Measurements from ENCODE around the gene GTF3C5.
"Not testable (repeated sequence)": the region's sequence is repeated elsewhere in the genome, so short reads cannot be mapped to it uniquely, and the experiment has no call there.

The GTF3C5 gene

GRCh38 chr9:133030317-133031129, at the start of gene GTF3C5:
Gene GTF3C5 (plus strand): TSS chr9:133030997. CDS start chr9:133031012, 15 bp downstream.
- peak; percentile 94 for DNase-seq

GRCh38 chr9:132982458-132982857, 48.3 kb upstream of the GTF3C5 start:
- DNase-seq, result no peak

GRCh38 chr9:132983491-132984201, 47.2 kb upstream of the GTF3C5 start:
- no peak for DNase-seq

- DNase-seq, result no peak
Observed at GRCh38 chr9:132984202-132985070, 46.4 kb upstream of the GTF3C5 start.

- DNase-seq, result no peak
Observed at GRCh38 chr9:132985071-132985350, 45.8 kb upstream of the GTF3C5 start.

- no peak for DNase-seq
Observed at GRCh38 chr9:132985489-132985888, 45.3 kb upstream of the GTF3C5 start.

GRCh38 chr9:132986114-132986513, 44.7 kb upstream of the GTF3C5 start:
- DNase-seq, result no peak

GRCh38 chr9:132986640-132987620, 43.9 kb upstream of the GTF3C5 start:
- DNase-seq, result no peak

- no peak for DNase-seq
Observed at GRCh38 chr9:132988244-132989013, 42.4 kb upstream of the GTF3C5 start.

- no peak for DNase-seq
Observed at GRCh38 chr9:132989014-132989310, 41.8 kb upstream of the GTF3C5 start.

GRCh38 chr9:132989414-132989996, 41.3 kb upstream of the GTF3C5 start:
- DNase-seq, result no peak

- not testable (repeated sequence) for DNase-seq
Observed at GRCh38 chr9:132989998-132990557, 40.7 kb upstream of the GTF3C5 start.

GRCh38 chr9:132990781-132991180, 40.0 kb upstream of the GTF3C5 start:
- no peak for DNase-seq

- DNase-seq, result no peak
Observed at GRCh38 chr9:132991351-132992300, 39.2 kb upstream of the GTF3C5 start.

- DNase-seq, result no peak
Observed at GRCh38 chr9:132993511-132993939, 37.3 kb upstream of the GTF3C5 start.

GRCh38 chr9:132994410-132995120, 36.2 kb upstream of the GTF3C5 start:
- DNase-seq, result no peak

- no peak for DNase-seq
Observed at GRCh38 chr9:132995121-132995420, 35.7 kb upstream of the GTF3C5 start.

- no peak for DNase-seq
Observed at GRCh38 chr9:132995879-132996278, 34.9 kb upstream of the GTF3C5 start.

- DNase-seq, result no peak
Observed at GRCh38 chr9:132996526-132996925, 34.3 kb upstream of the GTF3C5 start.
